Mesenchymal stem cell (in vitro differentiated cells and primary cell): ENCODE measurements around the gene PCYT1B.

Experiments
- DNase-seq: peaks from one replicate; pipeline ENCODE4 v3.0.0-alpha.2; 2013
- H2AFZ ChIP-seq: one replicate; pipeline ENCODE4 v1.6.1; 2013; ENCODE audit warnings: low read depth, mild to moderate bottlenecking, control low read depth, inconsistent platforms, low read length, moderate library complexity
- H2AK5ac ChIP-seq: 2 replicates; pipeline ENCODE4 v1.6.1; 2013; ENCODE audit warnings: low read length, moderate library complexity, mild to moderate bottlenecking, inconsistent platforms; ENCODE audit not compliant: severe bottlenecking
- H2BK120ac ChIP-seq: one replicate; pipeline ENCODE4 v1.6.1; 2013; ENCODE audit warnings: low read depth, mild to moderate bottlenecking, inconsistent platforms, low read length, moderate library complexity
- H2BK12ac ChIP-seq, 2 experiments: one replicate each; pipeline ENCODE4 v1.6.1; 2013; ENCODE audit warnings: inconsistent platforms in 2 of 2, low read length in 2 of 2, mild to moderate bottlenecking in 2 of 2, moderate library complexity in 2 of 2, control low read depth in 1 of 2
- H2BK15ac ChIP-seq: one replicate; pipeline ENCODE4 v1.6.1; 2013; ENCODE audit warnings: mild to moderate bottlenecking, low read depth, inconsistent platforms; ENCODE audit not compliant: poor library complexity, severe bottlenecking
- H2BK5ac ChIP-seq: 2 replicates; pipeline ENCODE4 v1.6.1; 2013; ENCODE audit warnings: low read depth, mild to moderate bottlenecking, low read length, control low read depth, inconsistent platforms; ENCODE audit not compliant: poor library complexity, severe bottlenecking
- H3K14ac ChIP-seq, 2 experiments: one replicate each; pipeline ENCODE4 v1.6.1; 2013; ENCODE audit warnings: inconsistent platforms in 2 of 2, low read length in 2 of 2, control low read depth in 1 of 2, mild to moderate bottlenecking in 1 of 2, moderate library complexity in 1 of 2
- H3K18ac ChIP-seq, 2 experiments: one replicate each; pipeline ENCODE4 v1.6.1; 2013; ENCODE audit warnings: inconsistent platforms in 2 of 2, low read length in 2 of 2, control low read depth in 1 of 2, low read depth in 1 of 2, mild to moderate bottlenecking in 1 of 2
- H3K23ac ChIP-seq, 2 experiments: one replicate each; pipeline ENCODE4 v1.6.1; 2013; ENCODE audit warnings: inconsistent platforms in 2 of 2, low read length in 2 of 2, mild to moderate bottlenecking in 2 of 2, moderate library complexity in 2 of 2, control low read depth in 1 of 2
- H3K27ac ChIP-seq: 2 replicates; pipeline ENCODE4 v1.5.1; 2013; ENCODE audit warnings: mild to moderate bottlenecking, moderate library complexity, low read length, control low read depth, inconsistent platforms; ENCODE audit not compliant: poor library complexity, severe bottlenecking
- H3K27me3 ChIP-seq, 2 experiments: 2 replicates each; pipeline versions ENCODE4 v1.6.1 to v1.7.0; 2013; ENCODE audit warnings: low read length in 2 of 2, mild to moderate bottlenecking in 2 of 2, moderate library complexity in 2 of 2, control low read depth in 1 of 2, inconsistent platforms in 1 of 2; ENCODE audit not compliant: control insufficient read depth in 1 of 2, insufficient read depth in 1 of 2
- H3K36me3 ChIP-seq, 2 experiments: 2 replicates each; pipeline versions ENCODE4 v1.6.1 to v1.7.0; 2013; ENCODE audit warnings: low read length in 2 of 2, control low read depth in 1 of 2, inconsistent platforms in 1 of 2, low read depth in 1 of 2, mild to moderate bottlenecking in 1 of 2; ENCODE audit not compliant: insufficient read depth in 2 of 2, control insufficient read depth in 1 of 2
- H3K4ac ChIP-seq, 2 experiments: one replicate each; pipeline ENCODE4 v1.6.1; 2013; ENCODE audit warnings: inconsistent platforms in 2 of 2, low read length in 2 of 2, mild to moderate bottlenecking in 2 of 2, moderate library complexity in 2 of 2, control low read depth in 1 of 2, low read depth in 1 of 2
- H3K4me1 ChIP-seq: 2 replicates; pipeline ENCODE4 v1.6.1; 2013; ENCODE audit warnings: low read depth, low read length, control low read depth; ENCODE audit not compliant: control insufficient read depth, insufficient read depth
- H3K4me2 ChIP-seq: 2 replicates; pipeline ENCODE4 v1.6.1; 2013; ENCODE audit warnings: low read length, mild to moderate bottlenecking, inconsistent platforms; ENCODE audit not compliant: poor library complexity, severe bottlenecking
- H3K4me3 ChIP-seq, 2 experiments: 2 replicates each; pipeline versions ENCODE4 v1.5.1 to v1.7.0; 2013; ENCODE audit warnings: low read length in 2 of 2, mild to moderate bottlenecking in 2 of 2, control low read depth in 1 of 2, low read depth in 1 of 2; ENCODE audit not compliant: insufficient read depth in 1 of 2
- H3K79me1 ChIP-seq: replicated peaks from 2 replicates; pipeline ENCODE4 v1.6.1; 2013; ENCODE audit warnings: mild to moderate bottlenecking, control low read depth, low read length, inconsistent platforms; ENCODE audit not compliant: poor library complexity, severe bottlenecking
- H3K9ac ChIP-seq: 2 replicates; pipeline ENCODE4 v1.7.0; 2013; ENCODE audit warnings: mild to moderate bottlenecking, low read length, moderate library complexity
- H3K9me3 ChIP-seq: 2 replicates; pipeline ENCODE4 v1.7.0; 2013; ENCODE audit warnings: mild to moderate bottlenecking, low read length; ENCODE audit not compliant: control insufficient read depth
- H4K8ac ChIP-seq: one replicate; pipeline ENCODE4 v1.6.1; 2013; ENCODE audit warnings: inconsistent platforms, mild to moderate bottlenecking, low read length, moderate library complexity
- H4K91ac ChIP-seq: one replicate; pipeline ENCODE4 v1.6.1; 2013; ENCODE audit warnings: mild to moderate bottlenecking, low read length, inconsistent platforms
- WGBS: methylation state at CpG from one replicate; pipeline ENCODE4 v1.1.7; 2013; ENCODE audit warnings: mixed read lengths; 5-methylcytosine and 5-hydroxymethylcytosine counted together

Gene PCYT1B

DNA sequence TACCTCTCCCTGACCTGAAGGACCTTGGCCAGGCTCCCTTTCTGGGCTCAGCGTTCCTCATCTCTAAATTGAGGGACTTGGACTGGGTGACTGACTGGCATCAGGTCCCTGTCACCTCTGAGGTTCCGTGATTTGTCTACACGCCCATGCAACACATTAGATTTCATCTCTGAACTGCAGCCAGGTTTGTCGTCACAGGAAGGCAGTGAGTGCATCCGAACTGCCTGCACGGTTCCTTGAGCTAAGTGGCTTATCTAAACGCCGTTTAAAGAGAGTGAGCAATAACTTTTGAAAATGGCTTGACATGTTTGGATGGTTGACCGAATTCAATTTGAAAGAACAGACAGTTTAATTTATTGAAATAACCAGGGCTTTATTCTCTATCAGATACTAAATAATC lies 70.1 kb downstream of the PCYT1B start:
- no peaks in the 10 kb centered on the region for H3K4me1 ChIP-seq
- no peaks in the 10 kb centered on the region for H3K9me3 ChIP-seq
- H3K18ac ChIP-seq, result no peak overlapping the region
- H3K36me3 ChIP-seq, result no peaks in the 10 kb centered on the region
- DNase-seq, result no peak
- H3K9ac ChIP-seq, result no peak overlapping the region
- no peak overlapping the region for H3K23ac ChIP-seq
- H3K4ac ChIP-seq, result no peak overlapping the region
- no peak overlapping the region for H2BK120ac ChIP-seq
- H4K8ac ChIP-seq, result no peak overlapping the region
- no peak overlapping the region for H4K91ac ChIP-seq
- H3K14ac ChIP-seq, result no peak overlapping the region
- H3K27ac ChIP-seq, result no peak overlapping the region
- WGBS, result 94% methylated on average over 8 of the region's 9 CpGs
- H2AK5ac ChIP-seq, result no peak overlapping the region
- no peaks in the 10 kb centered on the region for H3K79me1 ChIP-seq
- no peak overlapping the region for H2BK5ac ChIP-seq
- H2AFZ ChIP-seq, result no peak overlapping the region
- H2BK15ac ChIP-seq, result no peak overlapping the region
- H2BK12ac ChIP-seq, result no peak overlapping the region
- no peak overlapping the region for H3K4me3 ChIP-seq
- H3K27me3 ChIP-seq, result peaks cover 0 to 34% of the 10 kb centered on the region in 2 experiments
- H3K4me2 ChIP-seq, result no peak overlapping the region

DNA sequence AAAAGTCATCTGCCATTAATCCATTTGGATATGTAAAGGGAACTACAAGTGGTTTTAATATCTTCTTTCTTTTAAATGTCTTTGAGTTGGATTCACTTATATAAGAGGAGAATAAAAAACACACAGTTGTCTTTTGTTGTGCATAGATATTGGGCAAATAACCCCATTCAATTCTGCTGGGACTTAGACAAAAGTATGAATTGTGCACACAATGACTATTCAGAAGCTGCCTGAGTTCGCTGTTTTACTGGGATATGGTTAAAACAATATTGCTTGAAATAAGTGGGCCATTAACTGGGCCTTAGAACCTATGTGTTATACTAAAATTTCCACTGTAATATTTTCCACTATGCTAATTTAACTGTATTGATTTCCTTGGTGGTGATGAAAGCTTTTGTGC lies 71.7 kb downstream of the PCYT1B start:
- H3K4me2 ChIP-seq, result no peak overlapping the region
- no peaks in the 10 kb centered on the region for H3K79me1 ChIP-seq
- no peaks in the 10 kb centered on the region for H3K4me1 ChIP-seq
- H3K36me3 ChIP-seq, result no peaks in the 10 kb centered on the region
- H3K4ac ChIP-seq, result no peak overlapping the region
- DNase-seq, result no peak
- WGBS, result no CpG with 5 or more reads among the region's 1 CpG
- H2AFZ ChIP-seq, result no peak overlapping the region
- H3K18ac ChIP-seq, result no peak overlapping the region
- H2BK5ac ChIP-seq, result no peak overlapping the region
- H3K27ac ChIP-seq, result no peak overlapping the region
- no peak overlapping the region for H2AK5ac ChIP-seq
- peaks cover 0 to 23% of the 10 kb centered on the region in 2 experiments for H3K27me3 ChIP-seq
- H3K9me3 ChIP-seq, result no peaks in the 10 kb centered on the region
- no peak overlapping the region for H2BK120ac ChIP-seq
- H4K8ac ChIP-seq, result no peak overlapping the region
- H3K23ac ChIP-seq, result no peak overlapping the region
- no peak overlapping the region for H3K9ac ChIP-seq
- no peak overlapping the region for H3K4me3 ChIP-seq
- H2BK15ac ChIP-seq, result no peak overlapping the region
- H3K14ac ChIP-seq, result no peak overlapping the region
- H2BK12ac ChIP-seq, result no peak overlapping the region
- no peak overlapping the region for H4K91ac ChIP-seq

GRCh38 chrX:24574743-24575142 lies 72.4 kb downstream of the PCYT1B start:
- H3K9ac ChIP-seq, result no peak overlapping the region
- H2AFZ ChIP-seq, result no peak overlapping the region
- no peak overlapping the region for H3K14ac ChIP-seq
- H3K18ac ChIP-seq, result no peak overlapping the region
- H2BK120ac ChIP-seq, result no peak overlapping the region
- no peak overlapping the region for H3K4me2 ChIP-seq
- H3K9me3 ChIP-seq, result no peaks in the 10 kb centered on the region
- no peak overlapping the region for H3K4ac ChIP-seq
- no peak overlapping the region for H2BK5ac ChIP-seq
- no peak overlapping the region for H3K23ac ChIP-seq
- H2AK5ac ChIP-seq, result no peak overlapping the region
- no peaks in the 10 kb centered on the region for H3K4me1 ChIP-seq
- H3K27me3 ChIP-seq, result peaks cover 0 to 17% of the 10 kb centered on the region in 2 experiments
- H4K91ac ChIP-seq, result no peak overlapping the region
- no peak overlapping the region for H2BK12ac ChIP-seq
- no peak overlapping the region for H4K8ac ChIP-seq
- no peak overlapping the region for H3K27ac ChIP-seq
- no peak overlapping the region for H2BK15ac ChIP-seq
- no peak overlapping the region for H3K4me3 ChIP-seq
- 86% methylated on average over 4 of the region's 4 CpGs for WGBS
- H3K36me3 ChIP-seq, result no peaks in the 10 kb centered on the region
- H3K79me1 ChIP-seq, result no peaks in the 10 kb centered on the region
- DNase-seq, result no peak

- Histone ChIP-seq H3K79me1 (no peaks in the 10 kb centered on the region), H3K4me2 (no peak overlapping the region), H3K23ac (no peak overlapping the region), H2BK5ac (no peak overlapping the region), H2BK15ac (no peak overlapping the region), H3K4ac (no peak overlapping the region), H3K14ac (no peak overlapping the region), H3K27me3 (peaks cover 0 to 33% of the 10 kb centered on the region in 2 experiments), H2BK120ac (no peak overlapping the region), H2AK5ac (no peak overlapping the region), H2AFZ (no peak overlapping the region), H3K4me3 (no peak overlapping the region), H3K36me3 (no peaks in the 10 kb centered on the region), H4K91ac (no peak overlapping the region), H3K9me3 (no peaks in the 10 kb centered on the region), H4K8ac (no peak overlapping the region), H2BK12ac (no peak overlapping the region), H3K9ac (no peak overlapping the region), H3K18ac (no peak overlapping the region), H3K27ac (no peak overlapping the region), H3K4me1 (no peaks in the 10 kb centered on the region)
- 100% methylated on average over 1 of the region's 4 CpGs for WGBS
- no peak for DNase-seq
Observed at GRCh38 chrX:24567169-24567568, 80.0 kb downstream of the PCYT1B start.
